ENCODE data around the gene DCST1.

Gene DCST1

GRCh38 chr1:155082301-155083051 lies 48.9 kb downstream of the DCST1 start:
- peaks cover 58% of the 10 kb centered on the region for H4K20me1 ChIP-seq
- H3K27ac ChIP-seq: no peak overlapping the region
- peak overlapping the region; percentile 70 for H3K4me3 ChIP-seq
- no peaks in the 10 kb centered on the region for H3K36me3 ChIP-seq
- TF ChIP-seq Cebpa-rat (IDR thresholded peaks at IDR 0.05): no peak
- peak overlapping the region; percentile 100 for H3K4me2 ChIP-seq
- H3K27me3 ChIP-seq: peaks cover 53% of the 10 kb centered on the region
- H3K9ac ChIP-seq: 0 out of 2 replicates have a peak overlapping the region, but pooled peaks have one; percentile 46
- no peaks in the 10 kb centered on the region for H3K9me3 ChIP-seq
- H3K4me1 ChIP-seq: peaks cover 91% of the 10 kb centered on the region

DNA sequence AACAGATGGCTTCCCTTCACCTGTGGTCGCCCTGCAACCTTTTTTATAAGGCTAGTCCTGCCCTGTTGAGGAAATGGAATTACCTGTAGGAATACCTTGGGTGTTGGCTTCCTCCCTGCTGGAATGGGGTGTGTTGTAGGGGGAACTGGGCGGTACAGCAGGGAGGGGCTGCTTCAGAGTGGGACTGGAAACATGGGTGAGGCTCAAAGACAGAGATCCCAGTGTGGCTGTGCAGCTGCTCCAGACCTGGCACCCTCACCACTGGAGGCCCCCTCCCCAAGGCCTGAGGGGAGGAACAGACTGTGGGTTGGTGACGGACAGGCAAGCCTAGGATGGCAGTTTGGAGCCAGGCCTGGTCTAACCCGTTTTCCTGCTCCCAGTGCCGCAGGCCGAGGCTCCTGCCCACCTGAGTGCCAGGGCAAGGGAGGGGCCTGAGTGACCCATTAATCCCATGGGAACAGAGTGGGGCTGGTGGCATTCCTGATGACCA lies 49.5 kb downstream of the DCST1 start:
- Histone ChIP-seq H3K27ac (no peak overlapping the region), H3K4me3 (peak overlapping the region; percentile 70), H3K9ac (no peak overlapping the region), H3K4me1 (peaks cover 89% of the 10 kb centered on the region), H3K9me3 (no peaks in the 10 kb centered on the region), H3K4me2 (peak overlapping the region; percentile 100), H3K27me3 (peaks cover 53% of the 10 kb centered on the region), H4K20me1 (peaks cover 58% of the 10 kb centered on the region), H3K36me3 (no peaks in the 10 kb centered on the region)
- no peak for TF ChIP-seq Cebpa-rat (IDR thresholded peaks at IDR 0.05)

DNA sequence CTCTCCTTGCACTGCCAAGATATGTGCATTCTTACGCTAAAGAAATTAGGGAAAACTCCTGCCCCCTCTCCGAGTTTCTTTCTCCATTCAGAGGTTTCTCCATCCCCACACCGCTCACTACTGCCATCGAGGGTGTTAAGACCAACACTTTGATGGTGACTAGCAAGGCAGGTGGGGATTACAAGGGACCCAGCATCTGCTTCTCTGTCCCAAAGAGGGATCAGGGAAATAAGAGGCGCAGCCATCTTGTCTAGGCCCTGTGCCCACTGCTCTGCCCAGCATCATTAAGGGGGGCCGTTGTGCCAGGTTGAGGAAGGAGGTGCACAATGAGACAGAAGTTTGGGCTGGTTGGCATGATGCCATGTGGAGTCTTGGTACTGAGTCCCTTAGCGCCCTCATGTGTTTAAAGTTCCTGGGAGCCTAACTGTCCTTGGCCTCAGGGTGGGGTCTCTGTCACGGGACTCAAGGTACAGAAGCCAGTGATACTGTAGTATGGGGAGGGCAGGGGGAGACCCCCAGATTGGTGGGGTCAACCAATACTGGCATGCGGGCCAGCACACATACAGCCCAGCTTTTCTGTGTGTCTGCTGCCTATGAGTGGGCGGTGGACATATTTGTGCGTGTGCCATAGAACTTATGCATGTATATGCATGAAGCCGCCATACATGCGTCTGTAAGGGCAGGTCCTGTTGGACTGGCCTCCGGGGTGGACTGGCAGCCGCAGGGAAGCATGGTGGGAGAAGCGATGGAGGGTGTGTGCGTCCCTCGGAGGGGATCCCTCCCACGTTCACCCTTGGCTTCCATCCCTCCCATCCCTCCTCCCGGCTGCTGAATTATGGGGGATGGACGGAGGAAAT lies 50.5 kb downstream of the DCST1 start:
- Histone ChIP-seq H3K36me3 (no peaks in the 10 kb centered on the region), H3K4me2 (peak overlapping the region; percentile 100), H3K27me3 (peaks cover 49% of the 10 kb centered on the region), H3K4me3 (peak overlapping the region; percentile 75), H3K9me3 (no peaks in the 10 kb centered on the region), H3K4me1 (peaks cover 79% of the 10 kb centered on the region), H3K27ac (no peak overlapping the region), H3K9ac (no peak overlapping the region), H4K20me1 (peaks cover 55% of the 10 kb centered on the region)
- no peak for TF ChIP-seq Cebpa-rat (IDR thresholded peaks at IDR 0.05)

GRCh38 chr1:155084722-155085503 lies 51.3 kb downstream of the DCST1 start:
- Histone ChIP-seq H3K4me3 (peak overlapping the region; percentile 75), H3K27me3 (peaks cover 41% of the 10 kb centered on the region), H3K9ac (peak overlapping the region; percentile 80), H3K27ac (peak overlapping the region; percentile 82), H4K20me1 (peaks cover 47% of the 10 kb centered on the region), H3K36me3 (no peaks in the 10 kb centered on the region), H3K4me2 (peak overlapping the region; percentile 100), H3K4me1 (peaks cover 71% of the 10 kb centered on the region), H3K9me3 (no peaks in the 10 kb centered on the region)
- no peak for TF ChIP-seq Cebpa-rat (IDR thresholded peaks at IDR 0.05)

DNA sequence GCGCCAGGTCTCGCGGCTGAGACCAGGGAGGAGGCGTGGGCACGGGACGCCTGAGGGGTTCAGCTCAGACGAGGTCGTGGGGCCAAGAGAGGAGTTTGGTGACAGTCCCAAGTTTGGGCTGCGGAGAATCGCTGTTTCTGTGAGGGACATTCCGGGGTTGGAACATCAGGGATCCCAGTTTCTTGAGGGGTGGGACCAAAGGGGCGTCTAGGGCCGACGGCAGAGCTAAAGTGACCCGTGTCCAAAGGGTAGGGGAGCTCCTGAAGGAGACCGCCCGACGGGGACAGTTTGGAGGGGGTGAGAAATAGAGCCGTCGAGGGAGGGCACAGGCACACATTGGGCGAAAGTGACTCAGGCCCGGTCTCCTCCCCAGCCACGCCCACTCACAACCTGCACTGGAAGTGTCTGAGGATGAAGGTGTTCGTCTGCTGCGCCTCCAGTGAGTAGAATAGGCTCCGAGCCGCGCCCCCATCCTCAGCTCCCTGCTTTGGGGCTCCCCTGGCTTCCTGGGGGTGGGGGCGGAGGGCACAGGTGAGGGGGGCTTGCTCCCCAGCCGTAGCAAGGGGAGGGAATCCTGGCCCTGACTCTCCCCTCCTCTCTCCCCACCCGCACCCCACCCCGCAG lies 52.0 kb downstream of the DCST1 start:
- Histone ChIP-seq H3K27me3 (peaks cover 34% of the 10 kb centered on the region), H3K4me3 (peak overlapping the region; percentile 75), H3K4me1 (peaks cover 64% of the 10 kb centered on the region), H3K9me3 (no peaks in the 10 kb centered on the region), H3K36me3 (no peaks in the 10 kb centered on the region), H3K9ac (peak overlapping the region; percentile 80), H4K20me1 (peaks cover 40% of the 10 kb centered on the region), H3K4me2 (peak overlapping the region; percentile 100), H3K27ac (peak overlapping the region; percentile 82)
- TF ChIP-seq Cebpa-rat (IDR thresholded peaks at IDR 0.05): no peak

DNA sequence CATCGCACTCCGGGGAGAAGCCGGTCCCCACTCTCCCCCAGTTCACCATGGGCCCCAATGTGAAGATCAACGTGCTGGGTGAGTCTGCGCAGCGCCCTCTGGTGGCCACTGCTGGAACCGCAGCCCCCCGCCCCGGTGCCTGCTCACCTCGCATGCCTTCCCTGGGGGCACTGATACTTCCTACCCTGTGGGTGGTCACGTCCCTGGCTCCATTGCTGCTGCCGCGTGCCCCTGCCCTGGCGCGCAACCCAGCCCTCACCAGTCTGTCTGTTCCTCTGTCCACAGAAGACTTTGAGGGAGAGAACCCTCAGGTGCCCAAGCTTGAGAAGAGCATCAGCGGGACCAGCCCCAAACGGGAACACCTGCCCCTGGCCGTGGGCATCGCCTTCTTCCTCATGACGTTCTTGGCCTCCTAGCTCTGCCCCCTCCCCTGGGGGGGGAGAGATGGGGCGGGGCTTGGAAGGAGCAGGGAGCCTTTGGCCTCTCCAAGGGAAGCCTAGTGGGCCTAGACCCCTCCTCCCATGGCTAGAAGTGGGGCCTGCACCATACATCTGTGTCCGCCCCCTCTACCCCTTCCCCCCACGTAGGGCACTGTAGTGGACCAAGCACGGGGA lies 52.6 kb downstream of the DCST1 start:
- Histone ChIP-seq H3K27ac (peak overlapping the region; percentile 79), H3K4me3 (peak overlapping the region; percentile 75), H3K4me2 (peak overlapping the region; percentile 100), H3K4me1 (peaks cover 62% of the 10 kb centered on the region), H3K9me3 (no peaks in the 10 kb centered on the region), H3K36me3 (no peaks in the 10 kb centered on the region), H3K27me3 (peaks cover 28% of the 10 kb centered on the region), H4K20me1 (peaks cover 33% of the 10 kb centered on the region), H3K9ac (peak overlapping the region; percentile 72)
- no peak for TF ChIP-seq Cebpa-rat (IDR thresholded peaks at IDR 0.05)

- Histone ChIP-seq H3K4me2 (peak overlapping the region; percentile 100), H3K9ac (peak overlapping the region; percentile 72), H3K27me3 (peaks cover 20% of the 10 kb centered on the region), H3K9me3 (no peaks in the 10 kb centered on the region), H3K4me3 (peak overlapping the region; percentile 75), H3K27ac (peak overlapping the region; percentile 79), H4K20me1 (peaks cover 26% of the 10 kb centered on the region), H3K36me3 (no peaks in the 10 kb centered on the region), H3K4me1 (peaks cover 62% of the 10 kb centered on the region)
- TF ChIP-seq Cebpa-rat (IDR thresholded peaks at IDR 0.05): no peak
These were observed 53.4 kb downstream of the DCST1 start for GRCh38 chr1:155086856-155087535.
